Chondrocyte (in vitro differentiated cells): ENCODE measurements around the gene MPV17L2. TPM values are rescaled to one million over a fixed set of nuclear protein-coding genes. Genes with fewer than 3 reads are reported as not detected.
A peak's percentile ranks its signal among the peaks of the same experiment; 100 is the strongest.

ENCODE experiments used
- DNase-seq: peaks from one replicate; pipeline ENCODE4 v3.0.0; 2021; ENCODE audit warnings: mixed read lengths, low spot score
- H3K27ac Mint-ChIP-seq: one replicate; pipeline ENCODE4 v1.8.0; 2021; ENCODE audit warnings: mild to moderate bottlenecking, moderate library complexity, mixed read lengths; ENCODE audit not compliant: unreplicated experiment
- H3K27me3 Mint-ChIP-seq: 2 replicates; pipeline ENCODE4 v1.8.0; 2021; ENCODE audit warnings: low read depth, mixed read lengths
- H3K36me3 Mint-ChIP-seq: 2 replicates; pipeline ENCODE4 v1.8.0; 2021; ENCODE audit warnings: low read depth, mixed read lengths
- H3K4me1 Mint-ChIP-seq: 2 replicates; pipeline ENCODE4 v1.8.0; 2021; ENCODE audit warnings: low read depth, mild to moderate bottlenecking, mixed read lengths
- H3K4me3 Mint-ChIP-seq: one replicate; pipeline ENCODE4 v1.8.0; 2021; ENCODE audit warnings: mild to moderate bottlenecking, moderate library complexity, mixed read lengths; ENCODE audit not compliant: unreplicated experiment
- H3K9me3 Mint-ChIP-seq: 2 replicates; pipeline ENCODE4 v1.8.0; 2021; ENCODE audit warnings: low read depth, mixed read lengths
- CTCF ChIP-seq: fragments of 200-600 bp; sonication (generic); IDR thresholded peaks from 2 replicates; pipeline ENCODE4 v1.5.0; 2021; ENCODE audit warnings: antibody characterized with exemption, mild to moderate bottlenecking, moderate library complexity
- total RNA-seq: library from RNA; stranded (reverse); gene quantifications from 3 replicates; pipeline ENCODE4 v1.2.1, GENCODE V29; 2021

Gene MPV17L2
- total RNA-seq, 1 donor from 2014 or later = 10.9 TPM

DNA sequence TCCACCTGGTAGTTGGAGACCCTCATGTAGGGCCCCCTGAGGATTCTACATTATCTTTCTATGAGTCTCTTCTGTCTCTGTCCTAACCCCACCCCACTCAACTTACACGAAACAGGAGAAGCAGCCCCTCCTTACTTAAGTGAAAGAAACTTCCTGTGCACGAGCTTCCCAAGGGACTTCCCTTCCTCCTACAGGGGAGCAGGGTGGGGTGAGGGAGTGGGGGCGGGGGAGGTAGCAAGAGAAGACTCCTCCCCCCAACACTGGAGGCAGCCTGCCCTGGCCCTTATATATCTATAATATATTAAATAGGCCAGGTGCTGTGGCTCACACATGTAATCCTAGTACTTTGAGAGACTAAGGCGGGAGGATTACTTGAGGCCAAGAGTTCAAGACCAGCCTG, 38.8 kb downstream of the MPV17L2 start:
- peaks cover 2% of the 10 kb centered on the region for H3K36me3 Mint-ChIP-seq
- no peak overlapping the region for H3K4me3 Mint-ChIP-seq
- DNase-seq = no peak
- H3K27ac Mint-ChIP-seq = no peak overlapping the region
- H3K9me3 Mint-ChIP-seq = peaks cover 7% of the 10 kb centered on the region
- H3K4me1 Mint-ChIP-seq = peaks cover 19% of the 10 kb centered on the region
- TF ChIP-seq CTCF = no peak
- peaks cover 28% of the 10 kb centered on the region for H3K27me3 Mint-ChIP-seq

DNA sequence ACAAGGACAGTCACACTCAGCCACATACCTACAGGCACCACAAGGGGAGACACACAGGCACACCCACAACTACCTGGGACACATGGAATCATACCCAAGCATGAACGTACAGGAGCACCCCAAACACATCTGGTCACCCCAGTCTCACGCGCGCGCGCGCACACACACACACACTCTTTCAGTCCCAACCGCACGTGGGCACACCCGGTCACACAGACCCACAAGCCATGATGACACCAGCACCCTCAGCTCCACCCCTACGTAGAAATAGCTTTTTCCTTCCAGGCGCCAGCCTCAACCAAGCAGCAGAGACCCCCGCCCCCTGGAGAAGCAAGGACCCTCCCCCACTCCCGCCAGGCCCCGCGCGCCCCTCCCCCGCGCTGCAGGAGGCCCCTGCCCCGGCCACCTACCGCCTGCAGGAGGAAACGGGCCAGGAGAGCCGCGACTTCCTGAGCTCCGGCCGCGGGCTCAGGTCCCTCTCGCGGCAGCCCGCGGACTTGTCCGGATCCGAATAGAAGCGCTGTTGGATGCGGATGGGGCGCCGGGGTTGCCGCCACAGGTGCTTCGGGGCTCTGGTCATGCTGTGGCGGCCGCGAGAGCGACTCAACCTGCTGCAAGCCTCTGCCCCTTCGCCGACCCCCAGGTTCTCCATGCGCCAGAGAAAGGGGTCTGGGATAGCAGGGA, 39.7 kb downstream of the MPV17L2 start:
- peaks cover 2% of the 10 kb centered on the region for H3K36me3 Mint-ChIP-seq
- H3K4me1 Mint-ChIP-seq = peaks cover 11% of the 10 kb centered on the region
- no peak overlapping the region for H3K27ac Mint-ChIP-seq
- no peak for DNase-seq
- peak; percentile 40 for TF ChIP-seq CTCF
- H3K27me3 Mint-ChIP-seq = peaks cover 30% of the 10 kb centered on the region
- no peak overlapping the region for H3K4me3 Mint-ChIP-seq
- peaks cover 7% of the 10 kb centered on the region for H3K9me3 Mint-ChIP-seq

- H3K36me3 Mint-ChIP-seq = peaks cover 2% of the 10 kb centered on the region
- peaks cover 30% of the 10 kb centered on the region for H3K27me3 Mint-ChIP-seq
- H3K4me3 Mint-ChIP-seq = no peak overlapping the region
- H3K27ac Mint-ChIP-seq = no peak overlapping the region
- H3K9me3 Mint-ChIP-seq = peaks cover 7% of the 10 kb centered on the region
- H3K4me1 Mint-ChIP-seq = peaks cover 10% of the 10 kb centered on the region
- DNase-seq = no peak
- no peak for TF ChIP-seq CTCF
Observed at GRCh38 chr19:18233224-18233825, 40.3 kb downstream of the MPV17L2 start.

GRCh38 chr19:18234194-18234593, 41.2 kb downstream of the MPV17L2 start:
- no peak overlapping the region for H3K27ac Mint-ChIP-seq
- H3K9me3 Mint-ChIP-seq = peaks cover 7% of the 10 kb centered on the region
- H3K4me1 Mint-ChIP-seq = peaks cover 10% of the 10 kb centered on the region
- no peak overlapping the region for H3K4me3 Mint-ChIP-seq
- H3K27me3 Mint-ChIP-seq = peaks cover 31% of the 10 kb centered on the region
- no peak for TF ChIP-seq CTCF
- peaks cover 2% of the 10 kb centered on the region for H3K36me3 Mint-ChIP-seq
- DNase-seq = no peak

- H3K27me3 Mint-ChIP-seq = peaks cover 31% of the 10 kb centered on the region
- H3K36me3 Mint-ChIP-seq = no peaks in the 10 kb centered on the region
- no peak overlapping the region for H3K4me3 Mint-ChIP-seq
- no peaks in the 10 kb centered on the region for H3K9me3 Mint-ChIP-seq
- no peaks in the 10 kb centered on the region for H3K4me1 Mint-ChIP-seq
- no peak for TF ChIP-seq CTCF
- H3K27ac Mint-ChIP-seq = no peak overlapping the region
- DNase-seq = no peak
Observed at GRCh38 chr19:18239303-18239702, 46.3 kb downstream of the MPV17L2 start.
